GM12878 (cell line): ENCODE results near the gene NFATC1. TPM values are rescaled to one million over a fixed set of nuclear protein-coding genes. Genes with fewer than 3 reads are reported as not detected.

Source experiments
- ATAC-seq: fragments of 200-7000 bp; cut with Tn5 transposase; 3 replicates; pipeline ENCODE4 v1.9.1; 2020; ENCODE audit warnings: mild to moderate bottlenecking, moderate library complexity
- BruUV-seq: library from RNA; stranded (reverse); fragments of 400-500 nt; replicated peaks from 2 replicates; lab custom pipeline; 2021; lab: Mats Ljungman, UMichigan
- CTCF ChIA-PET: fragments of 300-600 bp; sonication (Branson Sonifier 250); formaldehyde crosslinking; extraction: SDS; loops from one replicate; lab custom pipeline; 2021; ENCODE audit warnings: inconsistent platforms; lab: Yijun Ruan, JAX
- POLR2A ChIA-PET: fragments of 350-600 bp; formaldehyde crosslinking; extraction: SDS; loops from one replicate; lab custom pipeline; 2021; ENCODE audit warnings: inconsistent platforms; lab: Charles Lee
- RAD21 ChIA-PET: fragments of 300-600 bp; sonication (Branson Sonifier 250); formaldehyde crosslinking; loops from one replicate; lab custom pipeline; 2023; ENCODE audit warnings: antibody characterized with exemption; ENCODE audit not compliant: unreplicated experiment; lab: Charles Lee
- SMC1A ChIA-PET: fragments of 300-600 bp; sonication (Branson Sonifier 250); formaldehyde crosslinking; loops from one replicate; lab custom pipeline; 2023; ENCODE audit not compliant: unreplicated experiment, uncharacterized antibody; lab: Charles Lee
- DNase-seq: peaks from one replicate; pipeline ENCODE4 v3.0.0-alpha.2; 2011; ENCODE audit warnings: low read depth, low spot score
- FAIRE-seq: peaks from 3 replicates; lab custom pipeline; 2011; peaks lifted over from hg19 to GRCh38; lab: Jason Lieb, UNC
- H2AFZ ChIP-seq: 2 replicates; pipeline ENCODE4 v1.6.0; 2011; ENCODE audit warnings: low read depth, low read length, control low read depth; ENCODE audit not compliant: control insufficient read depth
- H3K27ac ChIP-seq: 2 replicates; pipeline ENCODE4 v1.5.1; 2011; ENCODE audit warnings: control low read depth; ENCODE audit not compliant: control insufficient read depth, insufficient read depth
- H3K27me3 ChIP-seq, 2 experiments: replicated peaks in 1 of 2; 2 replicates each; pipeline versions ENCODE4 v1.6.0 to v1.6.1; 2011; ENCODE audit warnings: low read length in 1 of 2; ENCODE audit not compliant: control insufficient read depth in 2 of 2, insufficient read depth in 2 of 2
- H3K36me3 ChIP-seq, 2 experiments: 2 replicates each; pipeline ENCODE4 v1.5.1; 2011; ENCODE audit warnings: low read length in 1 of 2; ENCODE audit not compliant: control insufficient read depth in 2 of 2, insufficient read depth in 2 of 2
- H3K4me1 ChIP-seq: 2 replicates; pipeline ENCODE4 v1.6.1; 2011; ENCODE audit warnings: mild to moderate bottlenecking, low read length, moderate library complexity, mixed read lengths; ENCODE audit not compliant: control insufficient read depth, insufficient read depth
- H3K4me2 ChIP-seq: 2 replicates; pipeline ENCODE4 v1.6.0; 2011; ENCODE audit warnings: control low read depth; ENCODE audit not compliant: control insufficient read depth, insufficient read depth
- H3K4me3 ChIP-seq: fragments of 200-600 bp; sonication (generic); 2 replicates; pipeline ENCODE4 v1.5.1; 2016
- H3K79me2 ChIP-seq: 2 replicates; pipeline ENCODE4 v1.6.0; 2011; ENCODE audit warnings: low read length; ENCODE audit not compliant: control insufficient read depth, insufficient read depth
- H3K9ac ChIP-seq: 2 replicates; pipeline ENCODE4 v1.8.0; 2011; ENCODE audit warnings: low read length, control low read depth, mixed read lengths; ENCODE audit not compliant: control insufficient read depth, insufficient read depth
- H3K9me3 ChIP-seq: replicated peaks from 3 replicates; pipeline ENCODE4 v1.5.1; 2011; ENCODE audit warnings: mild to moderate bottlenecking, low read length; ENCODE audit not compliant: control insufficient read depth, insufficient read depth
- H4K20me1 ChIP-seq: 2 replicates; pipeline ENCODE4 v1.6.0; 2011; ENCODE audit not compliant: control insufficient read depth, insufficient read depth
- BCL11A ChIP-seq: IDR thresholded peaks from 2 replicates; pipeline ENCODE4 v1.6.1; 2011; ENCODE audit warnings: low read depth, low read length
- CREB1 ChIP-seq: IDR thresholded peaks from 2 replicates; pipeline ENCODE4 v1.6.1; 2012; ENCODE audit warnings: low read depth, mild to moderate bottlenecking, inconsistent platforms
- EED ChIP-seq: sonication (generic); IDR thresholded peaks from 2 replicates; pipeline ENCODE4 v1.6.1; 2016; ENCODE audit warnings: antibody characterized with exemption, low read depth
- EGR1 ChIP-seq, 2 experiments: IDR thresholded peaks; 1 replicate in 1 of 2; 2 replicates in 1 of 2; pipeline ENCODE4 v1.6.1; 2011 to 2012; ENCODE audit warnings: low read depth in 2 of 2, low read length in 2 of 2, borderline replicate concordance in 1 of 2, mild to moderate bottlenecking in 1 of 2, moderate library complexity in 1 of 2
- ESRRA ChIP-seq: IDR thresholded peaks from 2 replicates; pipeline ENCODE4 v1.6.1; 2012; ENCODE audit warnings: mild to moderate bottlenecking, low read length, improper control_type of control experiment
- IKZF2 ChIP-seq, 2 experiments: fragments of 450-650 bp; IDR thresholded peaks; 2 replicates each; pipeline ENCODE4 v1.6.1; 2017; ENCODE audit warnings: mild to moderate bottlenecking in 2 of 2, moderate library complexity in 2 of 2
- JUNB ChIP-seq: IDR thresholded peaks from 2 replicates; pipeline ENCODE4 v1.6.1; 2016; ENCODE audit warnings: antibody characterized with exemption, mild to moderate bottlenecking
- MEF2A ChIP-seq: IDR thresholded peaks from 2 replicates; pipeline ENCODE4 v1.6.1; 2011; ENCODE audit warnings: low read depth, mild to moderate bottlenecking, low read length, moderate library complexity; ENCODE audit not compliant: insufficient read depth
- PAX5 ChIP-seq: IDR thresholded peaks from 2 replicates; pipeline ENCODE4 v1.6.1; 2011; ENCODE audit warnings: low read depth, low read length, borderline replicate concordance
- RUNX3 ChIP-seq: IDR thresholded peaks from 2 replicates; pipeline ENCODE4 v1.6.1; 2012; ENCODE audit warnings: low read length, inconsistent platforms
- SMAD1 ChIP-seq: fragments of 450-650 bp; IDR thresholded peaks from 2 replicates; pipeline ENCODE4 v1.6.1; 2018; ENCODE audit warnings: mild to moderate bottlenecking, low read depth; ENCODE audit not compliant: partially characterized antibody
- ZNF217 ChIP-seq: fragments of 450-650 bp; IDR thresholded peaks from 2 replicates; pipeline ENCODE4 v1.6.1; 2017; ENCODE audit warnings: antibody characterized with exemption, mild to moderate bottlenecking
- ZNF274 ChIP-seq: IDR thresholded peaks from one replicate; pipeline ENCODE4 v1.8.0; 2011; ENCODE audit not compliant: insufficient read length, insufficient read depth
- WGBS: methylation state at CpG from one replicate; pipeline ENCODE4 v1.1.6; 2016; ENCODE audit warnings: low lambda C conversion rate; ENCODE audit not compliant: insufficient replicate concordance, insufficient coverage; ENCODE audit errors: missing lambda C conversion rate; 5-methylcytosine and 5-hydroxymethylcytosine counted together
- in situ Hi-C: fragments of 300-500 bp; cut with MboI; formaldehyde crosslinking; loops from 9 replicates; pipeline ENCODE4 v1.14.3; 2018; ENCODE audit warnings: mixed read lengths
- intact Hi-C: fragments of 100-400 bp; cut with micrococcal nuclease; formaldehyde crosslinking; loops from one replicate; pipeline ENCODE4 v1.14.2; 2022; ENCODE audit not compliant: unreplicated experiment
- polyA plus RNA-seq, 11 experiments: library from polyadenylated mRNA; depleted of rRNA in 4 of 11; unstranded in 6 of 11; stranded (reverse) in 5 of 11; fragments of >200 nt; fragmentation: Nextera tagmentation in 4 of 11; fragmentation: Illumina TruSeq in 1 of 11; extraction: Ambion mirVana in 4 of 11; extraction: Trizol in 1 of 11; gene quantifications; 1 replicate in 1 of 11; 2 replicates in 10 of 11; pipeline versions ENCODE4 v1.2.1 to v1.2.3, GENCODE V29; 2011 to 2016; ENCODE audit warnings: inconsistent platforms in 2 of 11, missing spikeins in 2 of 11, low read depth in 1 of 11
- total RNA-seq, 4 experiments: library from RNA; depleted of rRNA in 3 of 4; stranded (reverse); fragments of >200 nt in 3 of 4; fragmentation: Illumina TruSeq in 1 of 4; extraction: Trizol in 1 of 4; gene quantifications; 2 replicates each; pipeline versions ENCODE4 v1.2.1 to v1.2.3, GENCODE V29; 2013 to 2021
- TF ChIP-seq, protein P1 (sequence below): IDR thresholded peaks from 2 replicates; pipeline ENCODE4 v1.6.1; 2011; ENCODE audit warnings: low read depth, mild to moderate bottlenecking, low read length, moderate library complexity, borderline replicate concordance; ENCODE audit errors: extremely low read depth
- TF ChIP-seq, protein P2 (sequence below): fragments of 450-650 bp; IDR thresholded peaks from 2 replicates; pipeline ENCODE4 v1.6.1; 2016; ENCODE audit warnings: mild to moderate bottlenecking

The NFATC1 gene
- total and polyA plus RNA-seq, 10 of the 15 experiments (the other 5 are each of a cell fraction or from before 2014, with no cell fraction given), result 0.84 to 20.8 (median 5.1) TPM

DNA sequence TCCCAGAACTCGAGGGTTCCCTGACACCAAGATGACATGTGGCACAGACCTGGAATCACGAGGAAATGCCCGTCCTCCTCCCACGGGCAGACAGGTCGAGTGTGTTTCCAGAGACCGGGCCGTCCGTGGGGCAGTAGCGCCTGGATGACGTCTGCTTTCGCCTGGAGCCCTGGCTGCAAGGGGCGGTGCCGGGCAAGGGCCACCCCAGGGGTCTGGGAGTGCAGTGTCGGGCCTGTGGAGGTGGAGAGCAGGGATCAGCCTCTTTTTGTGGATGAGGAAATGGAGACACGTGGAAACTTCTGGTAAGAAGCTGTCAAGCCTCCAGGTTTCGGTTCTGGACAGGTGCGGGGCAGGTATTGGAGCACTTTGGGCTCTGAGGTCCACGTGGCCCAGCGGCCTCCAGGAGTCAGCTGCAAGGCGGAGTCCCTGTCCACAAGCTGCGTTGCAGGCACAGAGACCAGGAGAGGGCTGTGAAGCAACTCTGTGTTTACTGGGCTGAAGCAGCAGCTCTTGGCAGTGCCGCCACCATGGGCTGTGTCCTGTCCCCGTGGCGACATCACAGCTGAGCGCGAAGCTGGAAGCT is 25.6 kb downstream of the NFATC1 start (continued):
- TF ChIP-seq, protein P1, sequence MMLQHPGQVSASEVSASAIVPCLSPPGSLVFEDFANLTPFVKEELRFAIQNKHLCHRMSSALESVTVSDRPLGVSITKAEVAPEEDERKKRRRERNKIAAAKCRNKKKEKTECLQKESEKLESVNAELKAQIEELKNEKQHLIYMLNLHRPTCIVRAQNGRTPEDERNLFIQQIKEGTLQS, result no peak
- TF ChIP-seq SMAD1, result no peak

DNA sequence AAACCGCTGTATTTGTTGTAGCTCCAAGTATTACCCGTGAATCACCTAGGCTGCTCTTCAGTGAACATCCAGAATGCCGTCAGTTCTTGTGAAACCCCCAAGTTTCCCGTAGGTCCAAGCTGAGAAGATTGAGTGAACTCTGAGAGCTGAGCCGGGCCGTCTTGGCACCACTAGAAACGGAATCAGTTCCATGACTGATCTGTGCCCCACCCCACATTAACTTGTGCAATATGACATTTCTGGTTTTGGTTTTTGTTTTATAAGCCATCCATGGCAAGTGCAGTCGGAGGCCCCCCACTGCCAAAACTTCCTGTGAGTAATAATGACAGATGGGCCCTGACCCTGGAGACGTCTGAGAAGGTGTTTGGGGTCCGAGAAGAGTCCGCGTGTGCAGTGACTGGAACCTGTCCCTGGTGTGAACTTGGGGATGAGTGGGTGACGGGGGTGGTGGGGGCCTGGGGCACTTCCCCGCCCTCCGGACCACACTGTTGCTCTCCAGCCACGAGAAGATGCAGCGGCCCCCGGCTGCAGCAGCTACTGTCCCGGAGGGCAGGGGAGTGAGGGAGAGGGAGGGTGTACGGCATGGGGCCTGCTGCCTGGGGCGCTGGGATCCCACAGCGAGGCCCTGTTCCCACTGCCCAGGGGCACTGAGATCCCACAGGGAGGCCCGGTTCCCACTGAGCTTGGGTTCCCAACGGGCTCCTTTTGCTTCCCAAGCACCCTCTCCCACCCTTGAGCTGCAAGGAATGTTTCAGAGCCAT is 26.5 kb downstream of the NFATC1 start:
- WGBS, result 18% methylated on average over 22 of the region's 24 CpGs
- intact Hi-C loops, result no loop called here
- H3K4me1 ChIP-seq, result no peaks in the 10 kb centered on the region
- H3K36me3 ChIP-seq, result peaks cover 0 to 11% of the 10 kb centered on the region in 2 experiments; a peak in 2 of 4 replicates
- POLR2A ChIA-PET, result interaction anchor here (0.6 kb wide), 1 partner anchor 18 kb away, joined by 3 read pairs; no protein-coding TSS in a partner anchor
- TF ChIP-seq, protein P2, sequence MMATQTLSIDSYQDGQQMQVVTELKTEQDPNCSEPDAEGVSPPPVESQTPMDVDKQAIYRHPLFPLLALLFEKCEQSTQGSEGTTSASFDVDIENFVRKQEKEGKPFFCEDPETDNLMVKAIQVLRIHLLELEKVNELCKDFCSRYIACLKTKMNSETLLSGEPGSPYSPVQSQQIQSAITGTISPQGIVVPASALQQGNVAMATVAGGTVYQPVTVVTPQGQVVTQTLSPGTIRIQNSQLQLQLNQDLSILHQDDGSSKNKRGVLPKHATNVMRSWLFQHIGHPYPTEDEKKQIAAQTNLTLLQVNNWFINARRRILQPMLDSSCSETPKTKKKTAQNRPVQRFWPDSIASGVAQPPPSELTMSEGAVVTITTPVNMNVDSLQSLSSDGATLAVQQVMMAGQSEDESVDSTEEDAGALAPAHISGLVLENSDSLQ, result no peak
- TF ChIP-seq ESRRA, result no peak
- TF ChIP-seq RUNX3, result peak; percentile 62
- 0 out of 2 replicates have a peak, but pooled peaks have one; percentile 21 for TF ChIP-seq EED
- no peak for TF ChIP-seq IKZF2 (IDR thresholded peaks at IDR 0.05)
- TF ChIP-seq BCL11A, result 0 out of 2 replicates have a peak, but pooled peaks have one; percentile 6
- peak in 1 of 2 experiments; percentile 42; a peak in 1 of 3 replicates for TF ChIP-seq EGR1 (IDR thresholded peaks at IDR 0.05; ENCODE audit: borderline replicate concordance in 1 of 2, low read depth in 2 of 2, low read length in 2 of 2)
- TF ChIP-seq JUNB, result 0 out of 2 replicates have a peak, but pooled peaks have one; percentile 43
- TF ChIP-seq PAX5, result peak; percentile 46; the same call in 1 of the 2 replicates
- 0 out of 2 replicates have a peak, but pooled peaks have one; percentile 28 for TF ChIP-seq CREB1
- no peak for TF ChIP-seq ZNF217
- TF ChIP-seq ZNF274, result no peak
- 0 out of 2 replicates have a peak, but pooled peaks have one; percentile 18 for TF ChIP-seq MEF2A
- no peaks in the 10 kb centered on the region for H3K9me3 ChIP-seq
- H3K79me2 ChIP-seq, result no peaks in the 10 kb centered on the region
- in situ Hi-C loops, result no loop called here
- no peak overlapping the region; the same call in 1 of the 2 replicates for H3K4me3 ChIP-seq
- RAD21 ChIA-PET, result no interaction called here
- no peak overlapping the region for H3K27ac ChIP-seq
- SMC1A ChIA-PET, result interaction anchor here (1.0 to 1.7 kb wide), 3 partner anchors 14 to 102 kb away, joined by 4 to 5 read pairs (median 4); no protein-coding TSS in a partner anchor
- ATAC-seq (no peak; the same call in 1 of the 3 replicates), DNase-seq (no peak), FAIRE-seq (peak; percentile 66)
- no peaks in the 10 kb centered on the region; the same call in none of the 2 replicates for H4K20me1 ChIP-seq
- no peaks in the 10 kb centered on the region for H3K27me3 ChIP-seq
- CTCF ChIA-PET, result interaction anchor here (1.1 kb wide), 1 partner anchor 17 kb away, joined by 3 read pairs; no protein-coding TSS in a partner anchor
- H3K4me2 ChIP-seq, result peak overlapping the region; percentile 35
- H3K9ac ChIP-seq, result no peak overlapping the region
- BruUV-seq, result no TSS peak
- no peak overlapping the region for H2AFZ ChIP-seq
